CD4-positive, CD25-positive, alpha-beta regulatory T cell (primary cell): Measurements from ENCODE around the gene RDH16. TPM values are rescaled to one million over a fixed set of nuclear protein-coding genes. Genes with fewer than 3 reads are reported as not detected.
A peak's percentile ranks its signal among the peaks of the same experiment; 100 is the strongest.
"Not testable (repeated sequence)": the region's sequence is repeated elsewhere in the genome, so short reads cannot be mapped to it uniquely, and the experiment has no call there.

Experiments used
- ATAC-seq, 2 donors: fragments of 150-1000 bp; cut with Tn5 transposase; one replicate each; pipeline ENCODE4 v1.10.0; 2021; ENCODE audit warnings: low read depth in 2 of 2, moderate number of reproducible peaks in 2 of 2, moderate library complexity in 1 of 2
- DNase-seq, 3 donors: peaks; one replicate each; pipeline versions ENCODE4 v3.0.0 to v3.0.0-alpha.2; 2012 to 2022; ENCODE audit warnings: mixed read lengths in 1 of 3
- H3K27ac ChIP-seq: one replicate; pipeline ENCODE4 v1.7.0; 2013; ENCODE audit warnings: mild to moderate bottlenecking, low read length; ENCODE audit not compliant: insufficient read depth, poor library complexity, severe bottlenecking
- H3K27me3 ChIP-seq: one replicate; pipeline ENCODE4 v1.7.0; 2013; ENCODE audit warnings: low read length; ENCODE audit not compliant: control insufficient read depth, insufficient read depth
- H3K36me3 ChIP-seq: one replicate; pipeline ENCODE4 v1.7.0; 2013; ENCODE audit warnings: mild to moderate bottlenecking, low read length, moderate library complexity; ENCODE audit not compliant: control insufficient read depth, insufficient read depth
- H3K4me1 ChIP-seq: 2 replicates; pipeline ENCODE4 v1.7.0; 2013; ENCODE audit warnings: mild to moderate bottlenecking, low read length; ENCODE audit not compliant: insufficient read depth, control insufficient read depth, poor library complexity, severe bottlenecking
- H3K4me3 ChIP-seq: one replicate; pipeline ENCODE4 v1.7.0; 2013; ENCODE audit warnings: low read depth, mild to moderate bottlenecking, low read length, moderate library complexity
- H3K9me3 ChIP-seq, 2 experiments: 1 replicate in 1 of 2; 2 replicates in 1 of 2; pipeline ENCODE4 v1.7.0; 2013; ENCODE audit warnings: low read length in 2 of 2, mild to moderate bottlenecking in 1 of 2, moderate library complexity in 1 of 2; ENCODE audit not compliant: control insufficient read depth in 2 of 2
- H3K27ac Mint-ChIP-seq, 3 donors: one replicate each; pipeline ENCODE4 v1.8.0; 2020 to 2022; ENCODE audit warnings: mild to moderate bottlenecking in 3 of 3, mixed read lengths in 3 of 3, moderate library complexity in 2 of 3
- H3K27me3 Mint-ChIP-seq: one replicate; pipeline ENCODE4 v1.8.0; 2022; ENCODE audit warnings: mild to moderate bottlenecking, mixed read lengths
- H3K36me3 Mint-ChIP-seq: one replicate; pipeline ENCODE4 v1.8.0; 2020; ENCODE audit warnings: mixed read lengths
- H3K4me1 Mint-ChIP-seq, 4 donors: one replicate each; pipeline ENCODE4 v1.8.0; 2020 to 2022; ENCODE audit warnings: mixed read lengths in 4 of 4, mild to moderate bottlenecking in 1 of 4
- H3K4me3 Mint-ChIP-seq, 4 donors: one replicate each; pipeline ENCODE4 v1.8.0; 2020 to 2022; ENCODE audit warnings: mild to moderate bottlenecking in 4 of 4, mixed read lengths in 4 of 4, moderate library complexity in 3 of 4
- H3K9me3 Mint-ChIP-seq, 7 donors: one replicate each; pipeline ENCODE4 v1.8.0; 2020 to 2022; ENCODE audit warnings: mixed read lengths in 7 of 7, mild to moderate bottlenecking in 3 of 7, moderate library complexity in 2 of 7
- polyA plus RNA-seq, 4 donors: library from polyadenylated mRNA; unstranded; fragments of 300-500 nt; fragmentation: Illumina TruSeq; gene quantifications; one replicate each; pipeline ENCODE4 v1.2.3, GENCODE V29; 2021
- total RNA-seq: library from RNA; stranded (reverse); gene quantifications from one replicate; pipeline ENCODE4 v1.2.3, GENCODE V29; 2022

The RDH16 gene
- total and polyA plus RNA-seq, 5 donors from 2014 or later = 0.10 to 0.79 (median 0.56) TPM; not detected in 1

DNA sequence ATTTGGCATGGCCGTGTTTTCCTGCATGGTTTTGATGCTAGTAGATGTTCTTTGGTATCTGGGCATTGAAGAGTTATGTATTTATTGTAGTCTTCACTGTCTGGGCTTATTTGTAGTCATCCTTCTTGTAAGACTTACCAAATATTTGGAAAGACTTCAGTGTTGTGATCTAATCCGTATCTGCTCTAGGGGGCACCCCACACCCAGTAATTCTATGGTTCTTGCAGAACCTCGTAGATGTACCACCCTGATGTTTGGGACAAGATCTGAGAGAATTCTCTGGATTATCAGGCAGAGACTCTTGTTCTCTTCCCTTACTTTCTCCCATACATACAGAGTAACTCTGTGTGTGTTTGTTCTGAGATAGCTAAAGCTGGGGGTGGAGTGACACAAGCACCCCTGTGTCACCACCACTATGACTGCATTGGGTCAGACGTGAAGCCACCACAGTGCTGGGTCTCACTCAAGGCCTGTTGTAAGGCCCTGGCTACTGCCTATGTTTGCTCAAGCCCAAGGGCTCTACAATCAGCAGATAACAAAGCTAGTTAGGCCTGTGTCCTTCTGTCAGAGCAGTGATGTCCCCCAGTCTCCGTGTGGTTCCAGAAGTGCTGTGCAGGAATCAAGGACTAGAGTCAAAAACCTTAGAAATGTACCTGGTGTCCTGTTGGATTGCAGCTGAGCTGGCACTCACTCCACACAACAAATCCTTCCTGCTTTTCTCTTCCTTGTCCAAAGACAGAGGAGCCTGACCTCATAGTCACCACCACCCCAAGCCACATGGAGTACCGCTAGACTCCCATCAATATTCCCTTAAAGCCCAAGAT is 9.6 kb downstream of the RDH16 start:
- no peak overlapping the region for H3K27ac Mint-ChIP-seq
- H3K9me3 Mint-ChIP-seq = peaks cover 3 to 12% (median 10%) of the 10 kb centered on the region in 7 donors
- Histone ChIP-seq H3K36me3 (no peaks in the 10 kb centered on the region), H3K4me1 (no peaks in the 10 kb centered on the region), H3K27me3 (peaks cover 3% of the 10 kb centered on the region), H3K27ac (no peak overlapping the region), H3K4me3 (no peak overlapping the region), H3K9me3 (no peaks in the 10 kb centered on the region)
- peak in 1 of 3 donors; percentile 11 for DNase-seq
- ATAC-seq = no peak
- peaks cover 27% of the 10 kb centered on the region for H3K27me3 Mint-ChIP-seq
- no peak overlapping the region for H3K4me3 Mint-ChIP-seq
- peaks cover 18% of the 10 kb centered on the region for H3K36me3 Mint-ChIP-seq
- no peaks in the 10 kb centered on the region for H3K4me1 Mint-ChIP-seq

DNA sequence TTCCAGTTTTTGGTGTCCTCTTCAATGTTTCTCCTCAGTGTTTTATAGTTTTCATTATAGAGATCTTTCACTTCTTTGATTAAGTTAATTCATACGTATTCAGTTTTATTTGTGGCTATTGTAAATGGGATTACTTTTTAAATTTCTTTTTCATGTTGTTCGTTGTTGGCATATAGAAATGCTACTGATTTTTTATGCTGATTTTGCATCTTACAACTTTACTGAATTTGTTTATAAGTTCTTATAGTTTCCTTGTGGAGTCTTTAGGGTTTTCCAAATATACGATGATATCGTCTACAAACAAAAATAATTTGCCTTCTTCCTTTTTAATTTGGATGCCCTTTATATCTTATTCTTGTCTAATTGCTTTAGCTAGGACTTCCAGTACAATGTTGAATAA is 13.5 kb downstream of the RDH16 start:
- H3K36me3 ChIP-seq = no peaks in the 10 kb centered on the region
- no peaks in the 10 kb centered on the region for H3K9me3 ChIP-seq
- ATAC-seq (no peak), DNase-seq (no peak)
- Mint-ChIP-seq H3K4me3 (no peak overlapping the region), H3K4me1 (peaks cover 0 to 3% (median 0%) of the 10 kb centered on the region in 4 donors), H3K27ac (no peak overlapping the region), H3K27me3 (peaks cover 34% of the 10 kb centered on the region), H3K9me3 (peaks cover 3 to 13% (median 11%) of the 10 kb centered on the region in 7 donors), H3K36me3 (peaks cover 4% of the 10 kb centered on the region)
- peaks cover 3% of the 10 kb centered on the region for H3K27me3 ChIP-seq
- H3K4me3 ChIP-seq = no peak overlapping the region
- H3K27ac ChIP-seq = no peak overlapping the region
- no peaks in the 10 kb centered on the region for H3K4me1 ChIP-seq

DNA sequence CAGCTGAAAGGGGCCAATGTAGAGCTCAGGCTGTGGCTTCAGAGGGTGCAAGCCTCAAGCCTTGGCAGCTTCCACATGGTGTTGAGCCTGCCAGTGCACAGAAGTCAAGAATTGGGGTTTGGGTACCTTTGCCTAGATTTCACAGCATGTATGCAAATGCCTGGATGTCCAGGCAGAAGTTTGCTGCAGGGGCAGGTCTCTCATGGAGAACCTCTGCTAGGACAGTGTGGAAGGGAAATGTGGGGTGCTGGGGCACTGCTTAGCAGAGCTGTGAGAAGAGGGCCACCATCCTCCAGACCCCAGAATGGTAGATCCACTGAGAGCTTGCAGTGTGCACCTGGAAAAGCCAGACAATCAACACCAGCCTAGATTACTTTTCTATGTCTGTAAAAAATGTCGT is 14.0 kb downstream of the RDH16 start:
- not testable (repeated sequence) for H3K36me3 Mint-ChIP-seq, ATAC-seq

DNA sequence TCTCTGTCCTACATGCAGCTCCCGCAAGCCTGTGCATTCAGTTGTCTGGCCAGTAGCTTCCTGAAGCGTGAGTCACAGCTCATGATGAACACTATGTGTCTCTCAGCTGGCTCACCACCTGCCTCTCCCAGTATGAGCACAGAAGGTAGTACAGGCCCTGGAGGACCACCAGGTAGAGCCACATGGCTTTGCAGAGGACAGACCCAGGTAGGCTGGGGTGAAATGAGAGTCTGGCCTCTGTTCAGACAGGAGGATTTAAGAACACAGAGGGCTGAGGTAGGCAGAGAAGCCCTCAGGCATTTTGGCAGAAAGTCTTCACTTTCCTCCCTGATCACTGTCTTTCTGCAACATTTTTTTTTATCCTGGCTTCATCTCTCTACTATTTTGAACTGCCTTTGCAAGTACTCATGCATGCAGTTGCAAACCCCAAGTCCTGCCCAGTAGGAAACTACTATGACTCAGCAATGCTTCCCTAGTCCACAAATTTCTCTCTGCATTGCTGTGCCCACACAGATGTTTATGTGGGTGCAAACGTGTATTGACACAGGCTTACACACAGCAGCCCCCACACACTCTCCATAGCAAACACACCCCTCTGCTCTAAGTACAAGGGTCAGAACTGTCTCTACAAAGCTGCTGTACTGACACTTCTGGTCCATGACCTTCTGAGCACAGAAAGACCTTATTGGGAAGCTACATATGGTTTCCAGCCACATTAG is 15.9 kb downstream of the RDH16 start:
- Histone ChIP-seq H3K36me3 (no peaks in the 10 kb centered on the region), H3K27me3 (peaks cover 3% of the 10 kb centered on the region), H3K4me1 (no peaks in the 10 kb centered on the region), H3K9me3 (no peaks in the 10 kb centered on the region), H3K4me3 (no peak overlapping the region), H3K27ac (no peak overlapping the region)
- H3K27ac Mint-ChIP-seq = no peak overlapping the region
- H3K4me1 Mint-ChIP-seq = peaks cover 0 to 3% (median 0%) of the 10 kb centered on the region in 4 donors
- no peak overlapping the region for H3K4me3 Mint-ChIP-seq
- H3K9me3 Mint-ChIP-seq = peaks cover 0 to 12% (median 9%) of the 10 kb centered on the region in 7 donors
- H3K27me3 Mint-ChIP-seq = peaks cover 35% of the 10 kb centered on the region
- H3K36me3 Mint-ChIP-seq = no peaks in the 10 kb centered on the region
- DNase-seq (peak in 1 of 3 donors; percentile 5), ATAC-seq (no peak)

More for the DNA sequence above, 14.0 kb downstream of the RDH16 start:
- not testable (repeated sequence) for DNase-seq, H3K4me3 Mint-ChIP-seq, H3K36me3 ChIP-seq, H3K4me1 Mint-ChIP-seq, H3K27ac ChIP-seq, H3K9me3 ChIP-seq, H3K4me3 ChIP-seq, H3K27me3 ChIP-seq, H3K27ac Mint-ChIP-seq, H3K4me1 ChIP-seq
- Mint-ChIP-seq H3K9me3 (peaks cover 3 to 13% (median 11%) of the 10 kb centered on the region in 7 donors), H3K27me3 (peaks cover 32% of the 10 kb centered on the region)

DNA sequence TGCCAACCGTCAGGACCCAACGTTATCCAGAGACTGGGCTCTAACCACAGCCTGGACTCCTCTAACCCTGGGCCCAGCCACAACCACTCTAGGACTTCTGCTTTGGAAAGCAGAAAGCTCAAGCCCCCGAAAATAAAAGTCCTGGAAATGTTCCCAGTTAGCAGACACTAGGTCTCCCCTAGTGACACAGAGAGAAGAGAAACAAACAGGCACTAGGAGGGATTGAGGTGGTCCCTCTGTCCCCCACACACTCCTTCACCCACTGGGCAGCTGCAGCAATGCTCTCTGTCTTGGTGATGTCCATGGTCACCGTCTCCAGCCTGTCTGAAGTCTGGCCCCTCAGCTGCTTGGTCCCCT is 16.5 kb downstream of the RDH16 start:
- H3K27me3 ChIP-seq, H3K4me3 ChIP-seq, H3K4me1 Mint-ChIP-seq, H3K27ac ChIP-seq, H3K9me3 ChIP-seq, H3K4me1 ChIP-seq, DNase-seq, H3K27ac Mint-ChIP-seq, H3K36me3 Mint-ChIP-seq, ATAC-seq, H3K4me3 Mint-ChIP-seq, H3K36me3 ChIP-seq: not testable (repeated sequence)
- H3K9me3 Mint-ChIP-seq = peaks cover 0 to 12% (median 9%) of the 10 kb centered on the region in 7 donors
- peaks cover 30% of the 10 kb centered on the region for H3K27me3 Mint-ChIP-seq

DNA sequence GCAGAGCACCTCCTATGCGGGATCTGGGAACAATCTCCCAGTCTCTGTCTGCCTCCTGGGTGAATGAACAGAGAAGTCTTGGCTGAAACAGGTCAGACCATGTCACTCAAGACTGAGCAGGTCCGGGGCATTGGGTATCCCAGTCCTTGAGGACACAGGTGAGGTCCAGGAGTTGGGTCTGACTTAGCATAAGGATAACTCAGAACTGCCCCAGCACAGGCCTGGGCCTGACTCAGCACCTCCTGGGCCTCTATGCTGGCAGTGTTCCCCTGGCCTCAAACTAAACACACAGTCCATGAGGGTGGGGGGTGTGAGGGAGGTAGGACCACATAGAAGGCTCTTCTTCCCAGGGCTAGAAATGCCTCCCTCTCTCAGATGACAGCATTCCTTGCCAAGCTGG is 21.7 kb downstream of the RDH16 start:
- Mint-ChIP-seq H3K27ac (no peak overlapping the region), H3K4me3 (no peak overlapping the region), H3K27me3 (peaks cover 26% of the 10 kb centered on the region), H3K9me3 (peaks cover 0 to 2% (median 0%) of the 10 kb centered on the region in 7 donors), H3K36me3 (no peaks in the 10 kb centered on the region), H3K4me1 (peaks cover 0 to 7% (median 2%) of the 10 kb centered on the region in 4 donors)
- no peak for ATAC-seq
- H3K4me1 ChIP-seq = no peaks in the 10 kb centered on the region
- no peaks in the 10 kb centered on the region for H3K36me3 ChIP-seq
- no peak for DNase-seq
- no peak overlapping the region for H3K4me3 ChIP-seq
- no peak overlapping the region for H3K27ac ChIP-seq
- no peaks in the 10 kb centered on the region for H3K9me3 ChIP-seq
- H3K27me3 ChIP-seq = no peaks in the 10 kb centered on the region

DNA sequence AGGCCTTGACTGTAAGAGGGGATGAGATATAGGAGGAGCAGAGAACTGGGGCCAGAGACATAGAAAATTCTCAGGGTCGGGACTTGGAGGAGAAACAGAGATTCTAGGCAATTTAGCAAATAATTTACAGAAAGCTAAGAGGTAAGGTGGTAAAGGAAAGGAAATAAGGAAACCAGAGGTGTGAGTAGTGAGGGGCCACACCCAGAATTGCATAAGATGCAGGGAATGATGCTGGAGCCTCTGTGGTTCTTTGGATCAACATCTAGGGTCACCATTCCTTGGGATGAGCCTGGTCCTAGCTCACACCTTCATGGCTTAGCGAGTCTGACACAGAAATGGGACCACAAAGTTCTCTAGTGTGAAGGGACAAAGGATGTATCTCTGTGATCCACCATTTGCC is 22.3 kb downstream of the RDH16 start:
- H3K4me3 ChIP-seq = no peak overlapping the region
- H3K9me3 Mint-ChIP-seq = peaks cover 0 to 2% (median 0%) of the 10 kb centered on the region in 7 donors
- H3K27ac Mint-ChIP-seq = no peak overlapping the region
- no peaks in the 10 kb centered on the region for H3K36me3 ChIP-seq
- peaks cover 0 to 7% (median 2%) of the 10 kb centered on the region in 4 donors for H3K4me1 Mint-ChIP-seq
- ATAC-seq (no peak), DNase-seq (no peak)
- H3K27me3 ChIP-seq = no peaks in the 10 kb centered on the region
- H3K9me3 ChIP-seq = no peaks in the 10 kb centered on the region
- H3K4me3 Mint-ChIP-seq = no peak overlapping the region
- H3K4me1 ChIP-seq = no peaks in the 10 kb centered on the region
- H3K36me3 Mint-ChIP-seq = no peaks in the 10 kb centered on the region
- no peak overlapping the region for H3K27ac ChIP-seq
- H3K27me3 Mint-ChIP-seq = peaks cover 26% of the 10 kb centered on the region
